SK-N-MC (cell line): Measurements from ENCODE around the gene EGFL7.

Experiments used
- DNase-seq: peaks from one replicate; pipeline ENCODE4 v3.0.0-alpha.2; 2011; ENCODE audit warnings: low read depth, low spot score
- H3K27ac ChIP-seq: fragments of 200-600 bp; sonication (generic); 2 replicates; pipeline ENCODE4 v1.5.1; 2016; ENCODE audit warnings: mixed run types
- H3K36me3 ChIP-seq: fragments of 200-600 bp; sonication (generic); 2 replicates; pipeline ENCODE4 v1.6.1; 2017; ENCODE audit warnings: antibody characterized with exemption, low read length, mixed read lengths; ENCODE audit not compliant: insufficient read depth
- H3K4me3 ChIP-seq: fragments of 200-600 bp; sonication (generic); 2 replicates; pipeline ENCODE4 v1.5.1; 2016
- H3K9ac ChIP-seq: fragments of 200-600 bp; sonication (generic); 2 replicates; pipeline ENCODE4 v1.8.0; 2017; ENCODE audit warnings: mixed run types, mixed read lengths; ENCODE audit not compliant: insufficient read length
- H3K9me3 ChIP-seq: fragments of 200-600 bp; sonication (generic); 2 replicates; pipeline ENCODE4 v1.6.1; 2017; ENCODE audit warnings: low read depth, mild to moderate bottlenecking, antibody characterized with exemption, low read length, moderate library complexity, mixed read lengths
- EZH2 ChIP-seq: fragments of 200-600 bp; sonication (generic); IDR thresholded peaks from one replicate; pipeline ENCODE4 v1.6.1; 2017; ENCODE audit warnings: antibody characterized with exemption
- FOXP2 ChIP-seq: optimal IDR thresholded peaks from 2 replicates; pipeline ENCODE3; 2011; ENCODE audit warnings: mild to moderate bottlenecking, moderate library complexity; ENCODE audit not compliant: insufficient read depth; ENCODE audit errors: extremely low read length, control extremely low read depth
- POLR2AphosphoS5 ChIP-seq: IDR thresholded peaks from 2 replicates; pipeline ENCODE4 v1.6.1; 2012; ENCODE audit warnings: mild to moderate bottlenecking, low read depth, low read length, borderline replicate concordance

EGFL7 gene

GRCh38 chr9:136661641-136662325 is 933 bp upstream of the EGFL7 start:
- no peaks in the 10 kb centered on the region for H3K9me3 ChIP-seq
- TF ChIP-seq FOXP2 (no peak), POLR2AphosphoS5 (no peak), EZH2 (no peak)
- no peak overlapping the region for H3K4me3 ChIP-seq
- no peaks in the 10 kb centered on the region for H3K36me3 ChIP-seq
- no peak overlapping the region for H3K27ac ChIP-seq
- no peak for DNase-seq
- no peak overlapping the region for H3K9ac ChIP-seq

GRCh38 chr9:136662326-136662655 is 425 bp upstream of the EGFL7 start:
- Histone ChIP-seq H3K4me3 (no peak overlapping the region), H3K9me3 (no peaks in the 10 kb centered on the region), H3K36me3 (no peaks in the 10 kb centered on the region), H3K9ac (no peak overlapping the region), H3K27ac (no peak overlapping the region)
- no peak for DNase-seq
- TF ChIP-seq EZH2 (no peak), POLR2AphosphoS5 (no peak), FOXP2 (no peak)

- TF ChIP-seq EZH2 (no peak), FOXP2 (no peak), POLR2AphosphoS5 (no peak)
- no peak for DNase-seq
- Histone ChIP-seq H3K9ac (no peak overlapping the region), H3K27ac (no peak overlapping the region), H3K4me3 (no peak overlapping the region), H3K36me3 (no peaks in the 10 kb centered on the region), H3K9me3 (no peaks in the 10 kb centered on the region)
These were observed 1.5 kb downstream of the EGFL7 start for GRCh38 chr9:136664000-136664915.

- Histone ChIP-seq H3K4me3 (peak overlapping the region; percentile 49; the same call in 1 of the 2 replicates), H3K9me3 (no peaks in the 10 kb centered on the region), H3K36me3 (no peaks in the 10 kb centered on the region), H3K27ac (no peak overlapping the region), H3K9ac (no peak overlapping the region)
- no peak for TF ChIP-seq FOXP2
- TF ChIP-seq POLR2AphosphoS5: no peak
- TF ChIP-seq EZH2: no peak
- no peak for DNase-seq
These were observed 2.5 kb downstream of the EGFL7 start for GRCh38 chr9:136665111-136665703.

GRCh38 chr9:136665704-136666371 is 3.1 kb downstream of the EGFL7 start:
- Histone ChIP-seq H3K9ac (peak overlapping the region; percentile 65), H3K9me3 (no peaks in the 10 kb centered on the region), H3K27ac (no peak overlapping the region), H3K4me3 (peak overlapping the region; percentile 76), H3K36me3 (no peaks in the 10 kb centered on the region)
- no peak for TF ChIP-seq POLR2AphosphoS5
- no peak for TF ChIP-seq FOXP2
- no peak for TF ChIP-seq EZH2
- DNase-seq: no peak

GRCh38 chr9:136666372-136667213 is 3.9 kb downstream of the EGFL7 start:
- H3K27ac ChIP-seq: peak overlapping the region; percentile 54
- no peak for TF ChIP-seq EZH2
- no peak for TF ChIP-seq FOXP2
- no peak for TF ChIP-seq POLR2AphosphoS5
- no peaks in the 10 kb centered on the region for H3K36me3 ChIP-seq
- DNase-seq: no peak
- peak overlapping the region; percentile 65 for H3K9ac ChIP-seq
- H3K9me3 ChIP-seq: no peaks in the 10 kb centered on the region
- H3K4me3 ChIP-seq: peak overlapping the region; percentile 76

GRCh38 chr9:136667214-136667939 is 4.7 kb downstream of the EGFL7 start:
- TF ChIP-seq EZH2 (no peak), FOXP2 (no peak), POLR2AphosphoS5 (no peak)
- Histone ChIP-seq H3K4me3 (peak overlapping the region; percentile 76), H3K9ac (no peak overlapping the region), H3K9me3 (no peaks in the 10 kb centered on the region), H3K27ac (peak overlapping the region; percentile 54), H3K36me3 (no peaks in the 10 kb centered on the region)
- DNase-seq: no peak
